BJ (cell line): ENCODE results near the gene FNDC3B. TPM values are rescaled to one million over a fixed set of nuclear protein-coding genes. Genes with fewer than 3 reads are reported as not detected.

Source experiments
- CTCF ChIA-PET: fragments of 350-600 bp; formaldehyde crosslinking; extraction: SDS; loops from one replicate; lab custom pipeline; 2021; ENCODE audit warnings: antibody characterized with exemption, inconsistent platforms; lab: Yijun Ruan, JAX
- POLR2A ChIA-PET: fragments of 300-600 bp; sonication (Branson Sonifier 250); formaldehyde crosslinking; extraction: SDS; loops from one replicate; lab custom pipeline; 2021; ENCODE audit warnings: antibody characterized with exemption; lab: Charles Lee
- DNase-seq: peaks from one replicate; pipeline ENCODE4 v3.0.0-alpha.2; 2011; ENCODE audit warnings: low read depth
- H3K27me3 ChIP-seq: 2 replicates; pipeline ENCODE4 v1.6.0; 2011; ENCODE audit warnings: low read length; ENCODE audit not compliant: control insufficient read depth, insufficient read depth
- H3K36me3 ChIP-seq: 2 replicates; pipeline ENCODE4 v1.5.1; 2011; ENCODE audit warnings: low read length; ENCODE audit not compliant: control insufficient read depth, insufficient read depth
- H3K4me3 ChIP-seq: 2 replicates; pipeline ENCODE4 v1.5.1; 2011; ENCODE audit warnings: low read depth, mild to moderate bottlenecking, control low read depth, low read length
- polyA plus RNA-seq: library from polyadenylated mRNA; depleted of rRNA; stranded (reverse); fragments of >200 nt; gene quantifications from 2 replicates; pipeline ENCODE4 v1.2.3, GENCODE V29; 2011
- TF ChIP-seq, protein P1 (sequence below): IDR thresholded peaks from 2 replicates; pipeline ENCODE4 v1.5.1; 2011; ENCODE audit warnings: low read depth, mild to moderate bottlenecking, control low read depth, inconsistent platforms, low read length, moderate library complexity; ENCODE audit not compliant: insufficient read depth

Gene FNDC3B
- polyA plus RNA-seq, 1 experiment, result 28.6 TPM

DNA sequence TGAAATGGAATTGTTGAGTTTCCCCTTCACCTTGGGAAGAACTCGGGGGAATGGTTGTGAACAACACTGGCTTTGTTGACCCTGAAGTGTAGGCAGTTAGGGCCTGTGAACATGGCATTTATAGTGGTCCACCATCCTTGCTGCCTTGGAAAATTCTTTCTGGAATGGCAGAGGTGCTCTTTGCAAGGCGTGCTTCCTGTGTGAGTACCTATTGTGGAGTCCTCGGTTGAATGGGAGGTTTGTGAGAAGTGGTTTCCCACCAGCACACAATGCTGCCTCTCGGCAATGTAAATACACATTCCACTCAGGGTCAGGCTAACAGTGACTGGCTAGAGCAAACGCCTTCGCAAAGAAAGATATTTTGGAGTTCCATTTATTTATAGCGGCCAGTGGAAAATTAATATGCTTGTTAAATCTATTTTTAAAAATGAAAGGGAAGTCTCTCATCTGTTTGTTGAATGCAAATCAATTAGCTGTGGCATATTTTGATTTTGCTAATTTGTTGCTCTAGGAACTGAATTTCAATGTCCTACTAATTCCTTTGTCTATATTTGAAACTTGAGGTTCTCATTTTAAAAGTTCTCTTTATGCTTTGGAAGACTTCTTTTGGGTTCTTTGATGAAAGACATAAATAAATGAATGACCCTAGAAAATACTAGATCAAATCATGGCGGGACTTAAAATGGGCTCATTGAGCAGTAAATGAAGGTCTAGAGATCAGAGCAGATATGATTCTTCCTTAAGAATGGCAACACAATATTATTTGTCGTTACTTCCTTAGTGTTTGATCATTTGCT lies 59.5 kb downstream of the FNDC3B start:
- DNase-seq, result no peak
- TF ChIP-seq, protein P1, sequence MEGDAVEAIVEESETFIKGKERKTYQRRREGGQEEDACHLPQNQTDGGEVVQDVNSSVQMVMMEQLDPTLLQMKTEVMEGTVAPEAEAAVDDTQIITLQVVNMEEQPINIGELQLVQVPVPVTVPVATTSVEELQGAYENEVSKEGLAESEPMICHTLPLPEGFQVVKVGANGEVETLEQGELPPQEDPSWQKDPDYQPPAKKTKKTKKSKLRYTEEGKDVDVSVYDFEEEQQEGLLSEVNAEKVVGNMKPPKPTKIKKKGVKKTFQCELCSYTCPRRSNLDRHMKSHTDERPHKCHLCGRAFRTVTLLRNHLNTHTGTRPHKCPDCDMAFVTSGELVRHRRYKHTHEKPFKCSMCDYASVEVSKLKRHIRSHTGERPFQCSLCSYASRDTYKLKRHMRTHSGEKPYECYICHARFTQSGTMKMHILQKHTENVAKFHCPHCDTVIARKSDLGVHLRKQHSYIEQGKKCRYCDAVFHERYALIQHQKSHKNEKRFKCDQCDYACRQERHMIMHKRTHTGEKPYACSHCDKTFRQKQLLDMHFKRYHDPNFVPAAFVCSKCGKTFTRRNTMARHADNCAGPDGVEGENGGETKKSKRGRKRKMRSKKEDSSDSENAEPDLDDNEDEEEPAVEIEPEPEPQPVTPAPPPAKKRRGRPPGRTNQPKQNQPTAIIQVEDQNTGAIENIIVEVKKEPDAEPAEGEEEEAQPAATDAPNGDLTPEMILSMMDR, result no peak
- Histone ChIP-seq H3K27me3 (no peaks in the 10 kb centered on the region), H3K4me3 (no peak overlapping the region), H3K36me3 (no peaks in the 10 kb centered on the region; the same call in 1 of the 2 replicates)
- ChIA-PET POLR2A (interaction anchor here (0.6 kb wide), 1 partner anchor 825 kb away, joined by 4 read pairs; no protein-coding TSS in a partner anchor), CTCF (no interaction called here)

DNA sequence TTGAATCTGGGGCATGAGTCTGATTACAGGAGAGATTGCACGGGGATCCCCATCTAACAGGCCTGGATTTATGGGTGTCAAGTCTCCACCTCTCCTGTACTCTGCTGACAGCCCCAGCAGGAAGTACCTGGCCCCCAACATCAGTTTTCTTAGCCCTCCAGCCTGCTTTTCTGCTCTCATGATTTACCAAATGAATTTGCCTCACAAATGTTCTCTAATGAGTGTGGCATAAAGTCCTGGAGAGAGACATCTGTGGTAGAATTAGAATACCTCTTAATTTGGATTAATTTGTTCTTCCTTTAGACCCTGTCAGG lies 60.1 kb downstream of the FNDC3B start:
- Histone ChIP-seq H3K36me3 (no peaks in the 10 kb centered on the region; the same call in 1 of the 2 replicates), H3K4me3 (no peak overlapping the region), H3K27me3 (no peaks in the 10 kb centered on the region)
- ChIA-PET POLR2A (interaction anchor here (0.6 kb wide), 1 partner anchor 824 kb away, joined by 4 read pairs; no protein-coding TSS in a partner anchor), CTCF (interaction anchor here (0.8 kb wide), 1 partner anchor 257 kb away, joined by 5 read pairs; no protein-coding TSS in a partner anchor)
- no peak for DNase-seq
- TF ChIP-seq, protein P1, result no peak

DNA sequence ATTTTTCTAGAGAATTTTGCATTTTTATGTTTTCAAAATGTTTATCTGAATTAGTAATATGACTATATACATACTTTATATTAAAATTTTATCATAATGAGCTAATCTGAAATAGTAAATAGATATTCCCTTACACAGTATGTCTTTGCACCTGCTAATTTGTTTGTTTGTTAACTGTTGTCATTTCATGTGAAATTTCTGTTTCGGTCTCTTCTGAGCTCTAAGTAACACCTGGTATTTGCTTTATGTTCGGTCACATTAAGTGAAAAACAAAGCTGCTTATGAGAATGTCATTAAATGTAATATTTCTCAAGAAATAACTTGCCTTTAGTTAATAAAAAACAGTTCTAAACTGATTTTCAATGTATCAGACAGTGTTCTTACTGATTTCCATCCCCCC lies 61.1 kb downstream of the FNDC3B start:
- ChIA-PET CTCF (interaction anchor here (0.8 to 1.2 kb wide), 2 partner anchors 226 to 258 kb away, joined by 3 to 5 read pairs; no protein-coding TSS in a partner anchor), POLR2A (no interaction called here)
- no peaks in the 10 kb centered on the region for H3K27me3 ChIP-seq
- no peak overlapping the region for H3K4me3 ChIP-seq
- DNase-seq, result no peak
- TF ChIP-seq, protein P1, result no peak
- H3K36me3 ChIP-seq, result no peaks in the 10 kb centered on the region

DNA sequence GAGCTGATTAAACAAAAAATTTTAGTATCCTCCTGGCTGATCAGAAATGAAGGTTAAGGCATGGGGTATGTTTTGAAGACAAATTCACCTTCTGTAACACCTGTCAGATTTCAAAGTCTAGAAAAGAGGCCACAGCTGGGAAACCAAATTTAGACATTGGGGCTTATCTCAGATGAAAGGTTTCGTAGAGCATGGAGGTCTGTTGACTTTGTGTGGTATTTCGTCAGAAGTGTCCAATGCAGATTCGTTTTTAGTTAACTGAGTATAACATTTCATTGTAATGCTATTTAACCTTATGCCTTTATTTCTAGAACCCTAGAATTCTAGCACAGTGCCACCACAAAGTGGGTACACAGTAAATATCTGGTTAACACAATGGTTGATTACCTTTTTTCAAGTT lies 61.7 kb downstream of the FNDC3B start:
- Histone ChIP-seq H3K36me3 (no peaks in the 10 kb centered on the region), H3K4me3 (no peak overlapping the region), H3K27me3 (no peaks in the 10 kb centered on the region)
- ChIA-PET CTCF (interaction anchor here (1.2 kb wide), 1 partner anchor 227 kb away, joined by 3 read pairs; no protein-coding TSS in a partner anchor), POLR2A (no interaction called here)
- no peak for DNase-seq
- TF ChIP-seq, protein P1, result no peak

DNA sequence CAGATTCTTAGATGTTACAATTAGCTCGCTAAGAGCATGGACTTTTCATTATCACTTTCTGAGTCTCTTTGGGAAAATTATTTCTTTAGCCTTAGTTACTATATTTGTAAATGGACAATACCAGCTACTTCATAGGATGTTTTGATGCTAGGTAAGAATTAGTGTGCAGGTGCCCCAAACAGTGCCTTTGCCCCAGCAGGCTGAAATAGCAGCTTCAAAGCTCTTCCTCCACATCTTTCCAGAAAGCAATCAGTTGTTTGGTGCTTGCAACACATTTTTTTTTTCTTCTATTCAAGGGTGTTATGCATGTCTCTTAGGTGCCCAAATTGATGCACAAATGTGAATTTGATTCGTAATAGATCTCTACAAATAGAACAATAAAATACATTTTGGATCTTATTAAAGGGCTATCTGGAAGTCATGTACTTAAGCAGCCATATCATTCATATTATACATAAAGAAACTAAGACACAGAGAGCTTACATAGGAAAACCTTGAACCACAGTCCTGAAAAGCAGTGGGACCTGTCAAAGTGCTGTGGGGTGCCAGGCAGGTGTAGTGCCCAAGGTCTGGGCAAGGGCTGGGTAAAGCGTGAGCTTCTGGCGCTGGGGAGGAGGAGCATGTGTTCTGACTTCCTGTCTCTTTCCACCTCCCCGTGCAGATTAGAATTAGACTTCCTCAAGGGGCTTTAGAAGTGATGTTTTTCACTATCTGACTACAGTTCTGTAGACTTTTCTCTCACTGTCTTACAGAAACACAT lies 62.9 kb downstream of the FNDC3B start:
- no peaks in the 10 kb centered on the region for H3K27me3 ChIP-seq
- H3K36me3 ChIP-seq, result no peaks in the 10 kb centered on the region
- no peak overlapping the region for H3K4me3 ChIP-seq
- ChIA-PET CTCF (interaction anchor here (0.6 kb wide), 1 partner anchor 79 kb away, joined by 4 read pairs; no protein-coding TSS in a partner anchor), POLR2A (interaction anchor here (0.6 kb wide), 1 partner anchor 63 kb away, joined by 5 read pairs; no protein-coding TSS in a partner anchor)
- TF ChIP-seq, protein P1, result no peak
- DNase-seq, result no peak
